Measurements from ENCODE around the gene PRKAG2.
"Not testable (repeated sequence)": the region's sequence is repeated elsewhere in the genome, so short reads cannot be mapped to it uniquely, and the experiment has no call there.

Gene PRKAG2

DNA sequence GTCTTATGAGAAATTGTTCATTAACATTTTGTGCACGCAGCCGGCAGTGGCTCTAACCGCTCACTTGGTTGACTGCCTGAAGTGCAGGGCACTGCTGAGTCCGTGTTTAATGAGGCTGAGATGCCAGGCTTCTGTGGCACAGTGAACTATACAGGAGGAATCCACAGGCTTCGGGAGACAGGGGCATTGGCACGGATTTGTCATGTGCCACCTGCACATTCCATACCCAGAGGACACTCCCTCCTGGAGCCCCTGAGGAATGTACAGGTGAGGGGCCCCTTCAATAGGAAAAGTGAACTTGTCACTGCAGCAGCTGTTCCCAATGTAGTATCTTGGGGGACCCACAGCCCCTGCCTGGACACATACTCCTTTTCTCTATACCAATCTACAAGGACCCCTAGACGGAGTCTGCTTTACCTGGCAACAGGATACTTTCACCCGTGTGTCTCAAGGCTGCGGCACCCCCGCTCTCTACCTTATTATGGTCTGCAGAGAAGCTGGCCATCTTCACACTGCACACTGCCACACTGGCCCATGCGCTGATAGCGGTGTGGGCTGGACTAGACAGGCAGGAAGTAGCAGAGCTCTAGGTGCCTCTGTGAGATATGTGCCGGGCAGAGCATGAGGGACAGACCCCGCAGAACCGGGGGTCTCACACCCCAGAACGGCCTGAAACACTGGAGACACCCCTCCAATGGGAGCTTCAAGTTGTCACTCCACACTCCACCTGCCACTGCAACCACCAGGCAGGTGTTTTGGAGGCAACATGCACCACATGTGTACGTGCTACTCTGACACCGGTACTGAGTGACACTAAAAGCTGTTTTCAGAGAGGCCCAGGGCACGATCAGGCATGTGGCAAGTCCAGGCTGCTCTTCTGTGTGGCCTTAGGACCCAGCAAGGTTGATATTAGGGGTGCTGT is 285.8 kb downstream of the PRKAG2 start:
- DNase-seq (ENCODE audit: low read depth in 2 of 2) = no peak

DNA sequence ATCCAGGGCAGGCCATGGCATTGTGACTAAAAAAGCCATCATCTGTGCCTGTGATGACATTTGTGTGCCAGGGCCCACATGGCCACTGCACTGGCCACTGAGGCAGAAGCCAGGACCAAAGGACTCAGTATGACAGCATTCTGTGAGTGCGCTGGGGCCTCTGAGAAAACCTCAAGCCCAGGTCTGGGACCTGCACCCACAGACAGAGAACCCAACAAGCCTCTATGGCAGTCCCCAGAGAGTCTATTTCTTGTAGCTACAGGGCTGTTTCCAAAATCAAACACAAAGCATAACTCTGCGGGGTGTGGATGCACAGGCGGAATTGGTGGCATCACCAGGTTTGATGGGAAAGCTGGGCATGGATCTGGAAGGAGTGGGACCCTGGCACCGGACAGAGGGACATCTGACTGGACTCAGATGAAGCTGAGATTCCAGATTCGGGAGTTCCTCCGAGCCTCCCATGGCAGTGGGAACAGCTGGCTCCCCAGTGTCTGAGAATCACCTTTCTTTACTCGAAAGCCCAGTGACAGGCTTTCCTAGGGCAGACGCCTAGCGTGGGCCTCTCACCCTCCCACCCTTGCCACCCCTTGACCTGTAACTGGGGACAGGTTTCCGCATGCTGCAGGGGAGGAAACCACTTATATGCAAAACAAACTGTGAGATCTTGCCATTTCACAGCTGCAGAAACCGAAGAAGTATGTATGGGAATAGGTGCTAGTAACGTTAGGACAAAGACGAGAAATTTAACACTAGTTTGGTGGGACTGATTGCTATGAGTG is 286.7 kb downstream of the PRKAG2 start:
- DNase-seq (ENCODE audit: low read depth in 2 of 2) = no peak

DNA sequence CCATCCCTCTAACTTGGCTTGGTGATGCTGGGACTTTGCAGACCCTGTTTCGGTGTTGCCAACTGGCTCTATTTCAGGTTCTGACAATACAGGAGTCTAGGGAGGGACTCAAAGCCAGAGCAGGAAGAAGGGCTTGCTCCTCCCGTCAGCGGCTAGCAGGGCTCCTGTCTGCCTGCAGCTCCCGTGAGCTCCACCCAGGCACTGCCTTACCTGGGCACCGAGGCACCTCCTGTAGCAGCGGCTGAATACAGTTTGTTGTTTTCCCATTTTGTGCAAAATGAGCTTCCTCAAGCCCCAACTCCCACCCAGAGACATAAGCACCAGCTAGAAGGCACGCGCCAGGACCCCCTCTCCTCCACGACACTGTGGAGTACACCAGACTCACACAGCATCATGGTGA is 287.9 kb downstream of the PRKAG2 start:
- no peak for DNase-seq (ENCODE audit: low read depth in 2 of 2)

DNA sequence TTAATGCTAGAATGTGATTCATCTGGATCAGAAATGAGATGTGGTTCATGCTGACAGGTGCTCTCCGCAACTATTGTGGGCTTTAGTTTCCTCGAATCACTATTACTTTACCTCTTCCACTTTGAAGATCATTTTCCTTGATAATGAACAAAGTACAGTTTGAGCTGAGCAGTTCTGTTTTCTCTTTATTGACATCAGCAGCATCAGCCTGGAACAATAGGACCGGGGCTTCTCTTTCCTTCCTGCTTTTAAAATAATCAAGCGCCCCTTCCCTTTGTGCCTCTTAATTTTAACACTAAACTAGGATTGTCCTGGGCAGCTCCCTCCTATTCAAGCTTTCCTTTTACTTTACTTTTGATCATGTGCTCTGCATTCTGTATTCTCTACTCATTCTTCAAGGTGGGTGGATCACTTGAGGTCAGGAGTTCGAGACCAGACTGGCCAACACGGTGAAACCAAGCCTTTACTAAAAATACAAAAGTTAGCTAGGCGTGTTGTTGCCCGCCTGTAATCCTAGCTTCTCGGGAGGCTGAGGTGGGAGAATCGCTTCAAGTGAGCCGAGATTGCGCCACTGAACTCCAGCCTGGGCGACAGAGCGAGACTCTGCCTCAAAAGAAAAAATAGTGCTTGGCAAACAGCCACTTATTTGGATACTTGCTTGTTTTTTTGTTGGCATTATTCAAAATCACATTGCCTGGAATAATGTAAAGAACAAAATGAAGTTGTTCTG is 290.2 kb downstream of the PRKAG2 start:
- DNase-seq (ENCODE audit: low read depth in 2 of 2) = no peak

DNA sequence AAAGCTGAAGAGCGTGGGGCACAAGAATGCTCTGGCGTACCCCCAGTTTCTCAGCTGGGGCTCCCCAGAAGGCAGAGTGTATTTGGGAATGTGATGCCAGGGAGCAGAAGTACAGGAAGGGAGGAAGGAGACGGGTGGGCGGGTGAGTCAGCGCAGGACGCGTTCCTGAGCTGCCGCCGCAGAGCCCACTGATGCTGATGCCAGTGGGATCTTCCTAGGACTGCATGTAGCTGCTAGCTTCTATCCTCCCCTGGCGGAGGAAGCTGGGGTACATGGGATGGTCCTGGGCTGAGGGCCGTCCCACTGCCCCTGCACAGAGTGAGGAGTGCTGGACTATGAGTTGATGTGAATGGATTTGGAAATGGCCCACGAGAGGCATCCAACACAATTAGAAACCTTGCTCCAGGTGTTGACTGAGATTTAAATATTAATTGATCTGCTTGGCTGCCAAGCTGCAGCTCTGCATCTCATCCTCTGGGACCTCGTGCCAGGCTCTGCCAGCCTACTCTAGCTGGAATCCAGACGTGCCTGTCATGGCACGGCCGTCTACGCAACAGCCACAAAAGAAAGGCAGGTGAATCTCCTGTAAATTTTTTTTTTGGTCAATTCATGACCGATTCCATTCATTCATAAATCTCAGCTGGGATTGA is 291.0 kb downstream of the PRKAG2 start:
- no peak for DNase-seq (ENCODE audit: low read depth in 2 of 2)

DNA sequence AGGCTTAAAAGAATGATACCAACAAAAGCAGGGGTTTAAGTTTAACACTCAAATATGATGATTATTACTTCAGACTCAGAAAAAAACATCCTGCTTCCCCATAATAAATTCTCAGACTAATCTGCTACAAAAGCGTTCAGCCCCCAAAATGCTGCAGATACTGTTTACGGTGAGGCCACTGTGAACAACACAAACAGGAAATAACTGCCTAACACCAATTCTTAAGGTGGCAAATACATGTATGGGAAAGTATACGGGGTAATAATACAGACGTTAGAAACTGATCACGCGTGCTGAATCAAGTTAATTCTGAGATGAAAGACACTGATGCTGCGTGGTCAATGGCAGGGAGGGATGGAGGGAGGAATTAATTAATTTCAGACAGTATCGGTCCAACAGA is 295.2 kb downstream of the PRKAG2 start:
- DNase-seq (ENCODE audit: low read depth in 2 of 2) = no peak

DNA sequence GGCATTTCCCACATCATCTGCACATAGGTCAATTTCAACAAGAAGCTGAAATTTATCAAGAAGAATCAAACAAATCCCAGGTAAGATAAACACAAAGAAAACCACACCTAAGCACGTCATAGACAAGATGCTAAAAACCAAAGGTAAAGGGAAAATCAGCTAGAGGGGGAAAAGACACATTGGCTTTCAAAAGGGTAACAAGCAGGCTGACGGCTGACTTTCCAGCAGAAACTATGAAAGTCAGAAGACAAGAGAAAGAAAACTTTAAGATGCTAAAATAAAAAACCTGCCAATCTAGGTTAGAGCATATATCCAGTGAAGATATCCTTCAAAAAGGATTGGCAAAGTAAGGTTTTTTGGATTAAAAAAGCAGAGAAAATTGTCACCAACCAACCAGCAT is 297.3 kb downstream of the PRKAG2 start:
- no peak for DNase-seq (ENCODE audit: low read depth in 2 of 2)

DNA sequence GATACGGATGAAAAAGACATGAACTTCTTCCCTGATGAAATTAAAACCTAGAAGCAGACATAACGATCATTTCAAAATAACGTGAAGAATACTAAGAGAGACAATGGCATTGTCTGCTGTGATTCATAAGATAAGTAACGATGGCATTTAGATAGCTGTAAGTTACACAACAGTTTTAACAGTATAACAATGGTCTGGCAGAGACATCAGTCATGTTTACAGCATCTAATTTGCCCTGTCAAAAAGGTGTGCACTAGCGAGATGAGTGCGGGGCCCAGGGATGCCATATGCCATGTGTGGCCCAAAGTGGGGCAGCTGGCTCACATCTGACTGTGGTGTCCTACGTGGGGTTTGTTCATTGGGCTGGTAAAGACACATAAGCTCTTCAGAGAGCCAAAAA is 301.5 kb downstream of the PRKAG2 start:
- DNase-seq (ENCODE audit: low read depth in 2 of 2) = no peak

DNA sequence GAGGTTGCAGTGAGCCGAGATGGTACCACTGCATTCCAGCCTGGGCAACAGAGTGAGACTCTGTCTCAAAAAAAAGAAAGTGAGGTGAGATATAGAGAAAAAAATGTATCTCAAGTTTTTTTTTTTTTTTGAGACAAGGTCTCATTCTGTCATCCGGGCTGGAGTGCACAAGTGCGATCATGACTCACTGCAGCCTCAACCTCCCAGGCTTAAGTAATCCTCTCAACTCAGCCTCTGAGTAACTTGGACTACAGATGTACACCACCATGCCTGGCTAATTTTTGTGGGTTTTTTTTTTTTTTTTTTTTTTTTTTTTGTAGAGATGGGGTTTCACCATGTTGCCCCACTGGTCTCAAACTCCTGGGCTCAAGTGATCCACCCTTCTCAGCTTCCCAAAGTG is 303.9 kb downstream of the PRKAG2 start:
- not testable (repeated sequence) for DNase-seq (ENCODE audit: low read depth in 2 of 2)

DNA sequence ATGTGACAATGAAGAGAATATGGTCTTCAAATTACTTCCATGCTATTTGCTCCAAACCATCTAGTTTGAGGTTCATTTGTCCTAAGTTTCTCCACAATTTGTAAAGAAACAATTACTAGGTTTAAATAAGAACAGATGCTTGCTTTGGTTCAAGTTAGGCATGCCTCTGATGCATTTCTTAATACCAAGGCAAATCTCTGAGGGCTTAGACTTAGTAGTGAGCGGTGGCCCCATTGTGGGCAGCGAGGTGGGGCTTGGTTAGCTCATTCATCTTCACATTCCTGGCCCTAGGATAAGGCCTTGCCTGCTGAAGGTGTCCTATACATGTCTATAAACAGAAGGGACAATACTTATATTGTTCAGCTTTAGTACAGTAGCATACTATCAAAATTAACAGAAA is 304.8 kb downstream of the PRKAG2 start:
- DNase-seq (ENCODE audit: low read depth in 2 of 2) = peak; percentile 23 to 36

DNA sequence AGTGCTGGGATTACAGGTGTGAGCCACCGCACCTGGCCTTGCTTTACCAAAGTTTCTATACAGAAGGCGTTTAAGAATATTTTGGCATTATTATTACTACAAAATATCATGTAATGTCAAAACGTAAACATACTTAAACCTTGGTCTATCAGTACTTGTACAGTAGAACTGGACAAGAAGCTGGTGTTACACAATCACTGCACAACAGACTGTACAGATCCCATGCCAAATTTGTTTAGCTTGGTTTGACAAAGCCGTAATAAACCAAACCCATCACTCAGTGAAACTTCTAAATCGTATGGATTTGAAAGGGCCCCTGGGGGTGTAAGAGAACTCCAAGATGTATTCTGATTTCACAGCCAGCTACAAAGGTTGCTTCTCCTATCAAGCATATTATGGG is 305.4 kb downstream of the PRKAG2 start:
- no peak for DNase-seq (ENCODE audit: low read depth in 2 of 2)

DNA sequence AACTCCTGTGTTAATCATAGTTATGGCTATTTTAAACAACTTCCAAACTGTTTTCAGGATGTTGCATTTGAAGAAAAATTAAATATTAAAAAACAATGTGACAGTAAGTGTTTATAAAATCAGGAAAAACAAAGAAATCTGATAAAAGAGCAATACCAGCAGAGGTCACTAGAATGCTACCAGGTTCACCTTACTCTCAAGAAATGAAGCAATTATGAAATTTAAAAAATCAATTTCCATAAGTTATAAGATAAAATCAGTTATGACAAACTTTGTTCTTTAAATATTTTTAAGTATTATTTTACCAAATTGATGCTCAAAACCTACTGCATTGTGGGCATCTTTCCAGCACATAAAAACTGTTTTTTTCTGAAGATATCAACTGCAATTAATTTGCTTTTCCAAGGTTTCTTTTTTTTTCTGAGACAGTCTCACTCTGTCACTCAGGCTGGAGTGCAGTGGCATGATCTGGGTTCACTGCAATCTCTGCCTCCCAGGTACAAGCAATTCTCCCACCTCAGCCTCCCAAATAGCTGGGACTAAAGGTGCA is 306.5 kb downstream of the PRKAG2 start:
- no peak for DNase-seq (ENCODE audit: low read depth in 2 of 2)

DNA sequence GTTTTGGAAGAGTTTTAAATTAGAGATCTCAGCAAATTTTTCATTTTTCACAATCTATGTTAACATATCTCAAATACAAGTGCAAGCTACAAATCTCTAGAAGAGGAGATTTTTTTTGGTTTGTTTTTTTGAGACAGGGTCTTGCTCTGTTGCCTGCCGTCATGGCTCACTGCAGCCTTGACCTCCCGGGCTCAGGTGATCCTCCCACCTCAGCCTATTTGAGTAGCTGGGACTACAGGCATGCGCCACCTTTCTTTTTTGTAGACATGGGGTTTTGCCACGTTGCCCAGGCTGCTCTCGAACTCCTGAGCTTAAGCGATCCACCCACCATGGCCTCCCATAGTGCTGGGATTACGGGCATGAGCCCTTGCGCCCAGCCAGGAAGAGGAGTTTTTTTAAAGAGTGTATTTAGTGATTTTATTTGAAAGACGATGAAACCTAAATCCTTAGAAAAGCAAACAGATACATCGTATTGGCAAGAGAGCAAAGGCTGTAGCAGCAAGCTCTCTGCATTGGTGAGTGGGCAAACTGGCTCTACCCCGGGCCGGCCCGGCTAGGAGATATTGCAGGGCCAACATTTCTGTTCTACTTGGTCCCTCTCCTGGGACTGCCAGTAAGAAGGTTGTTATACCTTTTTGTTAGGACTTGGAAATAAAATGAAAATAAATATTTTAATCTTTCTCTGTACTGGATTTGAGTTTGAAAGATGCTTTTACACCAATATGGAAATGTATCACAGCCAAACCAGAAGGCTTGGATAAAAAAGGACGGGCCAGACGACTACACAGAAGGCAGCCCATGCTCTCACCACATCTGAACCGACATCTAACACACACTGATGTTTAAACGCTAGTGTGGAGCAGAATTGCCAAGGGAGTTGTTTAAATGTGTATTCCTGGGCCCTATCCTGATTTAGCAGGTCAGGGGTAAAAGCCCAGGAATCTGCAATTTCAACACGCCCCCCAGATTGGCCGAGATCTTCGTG is 307.7 kb downstream of the PRKAG2 start:
- no peak for DNase-seq (ENCODE audit: low read depth in 2 of 2)

DNA sequence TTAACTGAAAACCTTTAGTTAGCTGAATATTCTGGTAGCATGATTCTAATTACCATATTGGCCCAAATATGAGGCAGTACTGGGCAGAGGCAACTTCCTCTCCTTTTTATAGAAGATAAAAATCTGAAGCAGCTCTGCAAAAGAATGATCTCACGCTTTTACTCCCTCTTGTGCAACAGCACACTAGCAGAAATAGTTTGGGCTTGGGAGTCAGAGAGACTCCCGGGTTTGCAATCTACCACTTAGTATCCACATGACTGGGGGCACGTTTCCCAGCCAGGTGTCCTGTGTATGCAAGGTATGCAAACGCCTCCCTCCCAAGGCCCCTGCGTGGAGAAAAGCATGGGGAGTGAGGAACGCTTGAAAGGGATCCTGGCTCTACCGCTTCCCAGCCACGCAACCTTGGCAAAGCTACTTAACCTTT is 310.0 kb downstream of the PRKAG2 start:
- DNase-seq (ENCODE audit: low read depth in 2 of 2) = peak; percentile 42 to 50

DNA sequence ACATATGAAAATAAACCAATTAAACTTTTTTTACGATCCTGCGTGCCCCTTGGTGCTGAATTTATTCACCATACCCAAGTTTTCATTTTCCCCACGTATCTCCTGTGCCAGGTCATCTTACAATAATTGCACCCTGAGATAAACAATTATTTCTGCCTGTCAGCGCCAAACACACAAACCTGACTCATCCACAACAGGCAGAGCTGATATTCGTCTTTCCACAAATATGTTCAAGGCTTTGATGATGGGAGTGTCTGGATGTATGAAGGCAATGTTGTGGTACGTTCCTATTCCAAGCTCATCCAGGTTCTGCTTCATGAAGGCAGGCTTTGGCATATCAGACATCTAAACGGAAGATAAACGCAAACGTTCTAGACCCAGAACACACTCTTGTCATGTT is 311.4 kb downstream of the PRKAG2 start:
- peak; percentile 18 to 21 for DNase-seq (ENCODE audit: low read depth in 2 of 2)

DNA sequence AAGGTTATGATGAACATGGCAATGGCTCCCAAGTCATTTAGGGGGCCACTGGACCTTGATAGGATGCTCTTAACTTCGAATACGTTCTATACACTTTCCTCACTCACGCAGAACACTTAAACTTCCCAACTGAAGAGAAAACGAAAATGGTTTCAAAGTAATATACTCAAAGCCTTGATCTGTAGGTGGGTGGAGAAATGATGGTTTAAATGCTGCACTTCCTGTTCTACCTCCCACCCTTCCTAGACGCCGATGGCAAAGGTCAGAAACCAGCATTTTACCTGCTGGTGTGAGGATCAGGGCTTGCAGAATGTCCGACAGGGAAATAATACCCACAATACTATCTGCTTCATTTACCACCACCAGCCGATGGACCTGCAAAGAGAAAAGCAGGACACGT is 316.7 kb downstream of the PRKAG2 start:
- DNase-seq (ENCODE audit: low read depth in 2 of 2) = no peak

DNA sequence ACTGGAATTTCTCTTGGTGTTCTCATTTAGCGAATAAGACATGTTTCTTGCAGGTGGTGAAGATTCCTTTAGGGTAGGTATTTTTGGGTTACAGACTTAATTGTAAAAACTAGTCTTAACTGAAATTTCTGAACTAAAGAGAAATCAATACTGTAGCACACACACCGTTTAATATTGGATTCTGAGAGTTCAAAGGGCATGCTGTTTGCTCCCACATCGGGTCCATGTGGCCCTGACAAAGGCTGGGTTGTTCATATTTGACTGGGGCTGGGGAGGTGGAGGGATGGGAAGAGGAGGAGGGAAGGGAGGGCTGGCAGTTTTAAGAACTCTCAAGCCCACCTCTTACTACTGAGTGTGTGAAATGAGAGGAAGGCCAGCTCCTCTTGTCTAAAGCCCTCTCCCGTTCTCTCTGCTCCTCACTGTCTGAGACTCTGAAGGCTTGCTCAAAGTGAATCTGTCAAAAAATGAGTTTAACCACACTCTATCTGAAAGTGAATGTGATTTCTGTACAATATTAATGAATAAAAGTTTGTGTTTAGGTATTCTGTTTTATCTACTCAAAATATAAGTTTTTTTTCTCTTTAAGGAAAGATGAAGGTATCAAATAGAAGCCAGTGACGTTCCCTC is 317.2 kb downstream of the PRKAG2 start:
- no peak for DNase-seq (ENCODE audit: low read depth in 2 of 2)

DNA sequence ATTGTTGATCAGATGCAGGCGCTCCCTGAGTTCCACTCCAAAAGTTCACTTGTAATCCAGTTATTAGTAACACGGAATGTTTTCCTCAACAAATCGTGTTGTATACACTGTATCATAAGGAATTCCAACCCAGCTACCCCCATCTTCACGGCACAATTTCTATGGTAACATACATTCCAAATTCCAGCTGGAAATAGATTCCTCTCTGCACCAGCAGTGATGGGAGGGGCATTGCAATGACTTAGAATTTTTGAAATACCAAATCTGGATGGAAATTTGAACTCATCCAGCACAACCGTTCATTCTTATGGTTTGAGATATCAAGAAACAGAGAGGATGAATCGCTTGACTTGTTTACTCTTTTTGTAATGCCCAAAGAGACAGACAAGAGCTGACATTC is 318.3 kb downstream of the PRKAG2 start:
- DNase-seq (ENCODE audit: low read depth in 2 of 2) = peak; percentile 79 to 80

DNA sequence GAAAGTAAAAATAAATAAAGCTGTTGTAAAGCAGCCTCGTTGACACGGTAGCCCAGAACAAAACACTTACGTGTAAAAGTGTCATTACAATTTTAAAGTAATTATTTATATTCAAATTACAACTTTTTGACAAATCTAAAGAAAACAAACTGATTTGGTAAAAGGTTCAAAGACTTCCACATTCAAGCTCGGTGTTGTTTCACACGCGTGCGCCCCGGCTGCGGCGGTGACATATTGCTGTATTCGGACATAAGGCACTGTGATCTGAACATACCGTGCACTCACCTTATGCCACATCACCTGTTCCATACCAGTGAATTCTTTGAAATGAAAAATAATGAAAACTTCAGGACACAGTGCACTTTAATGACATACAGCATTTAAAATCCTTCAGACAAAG is 320.3 kb downstream of the PRKAG2 start:
- no peak for DNase-seq (ENCODE audit: low read depth in 2 of 2)

DNA sequence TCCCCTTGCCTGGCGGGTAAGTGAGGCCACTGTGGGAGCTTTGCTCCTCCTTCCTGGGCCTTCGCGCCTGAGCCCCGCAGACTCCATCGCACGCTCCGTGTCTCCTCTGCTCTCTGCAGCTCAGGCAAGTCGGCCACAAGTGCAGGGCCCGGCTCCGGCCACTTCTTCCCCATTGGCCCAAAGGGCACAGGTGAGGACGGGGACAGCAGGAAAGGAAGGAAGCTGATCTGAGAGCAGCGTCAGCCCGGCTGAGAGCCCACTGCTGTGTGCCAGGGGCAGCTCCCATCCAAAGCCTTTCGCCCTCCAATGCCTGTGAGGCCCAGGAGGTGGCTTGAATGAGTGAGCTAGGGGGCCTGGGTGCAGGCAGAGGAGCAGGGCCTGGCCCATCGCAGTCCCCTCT is 323.6 kb downstream of the PRKAG2 start:
- no peak for DNase-seq (ENCODE audit: low read depth in 2 of 2)

Measured in fibroblast of skin of left quadriceps (primary cell).